SH-SY5Y (cell line): Measurements from ENCODE around the gene PSMD7.

ENCODE experiments used
- GATA2 ChIP-seq: IDR thresholded peaks from 2 replicates; pipeline ENCODE4 v1.6.1; 2011; ENCODE audit warnings: mild to moderate bottlenecking, low read depth, low read length
- GATA3 ChIP-seq: IDR thresholded peaks from 2 replicates; pipeline ENCODE4 v1.6.1; 2011; ENCODE audit warnings: low read depth, mild to moderate bottlenecking, low read length, moderate library complexity

- no peak for TF ChIP-seq GATA3
- TF ChIP-seq GATA2 = no peak
Measured at GRCh38 chr16:74279805-74280204, 16.8 kb upstream of the PSMD7 start.
